Gastroesophageal sphincter (tissue), 3 donors: Measurements from ENCODE around the gene CCDC97.

Experiments used
- POLR2A ChIP-seq, 2 donors: fragments of 450-650 bp; IDR thresholded peaks; one replicate each; pipeline ENCODE4 v1.6.1; 2017; ENCODE audit warnings: antibody characterized with exemption in 2 of 2, mild to moderate bottlenecking in 2 of 2, moderate library complexity in 1 of 2
- POLR2AphosphoS5 ChIP-seq: sonication (generic); formaldehyde crosslinking; IDR thresholded peaks from one replicate; pipeline ENCODE4 v1.6.1; 2017; ENCODE audit warnings: antibody characterized with exemption
- TF ChIP-seq, protein P1 (sequence below), 4 experiments: fragments of 200-600 bp in 2 of 4; fragments of 450-650 bp in 2 of 4; sonication (generic) in 1 of 4; IDR thresholded peaks; one replicate each; pipeline ENCODE4 v1.5.1; 2017 to 2019; ENCODE audit warnings: antibody characterized with exemption in 4 of 4, mild to moderate bottlenecking in 2 of 4, moderate library complexity in 2 of 4

DNA sequence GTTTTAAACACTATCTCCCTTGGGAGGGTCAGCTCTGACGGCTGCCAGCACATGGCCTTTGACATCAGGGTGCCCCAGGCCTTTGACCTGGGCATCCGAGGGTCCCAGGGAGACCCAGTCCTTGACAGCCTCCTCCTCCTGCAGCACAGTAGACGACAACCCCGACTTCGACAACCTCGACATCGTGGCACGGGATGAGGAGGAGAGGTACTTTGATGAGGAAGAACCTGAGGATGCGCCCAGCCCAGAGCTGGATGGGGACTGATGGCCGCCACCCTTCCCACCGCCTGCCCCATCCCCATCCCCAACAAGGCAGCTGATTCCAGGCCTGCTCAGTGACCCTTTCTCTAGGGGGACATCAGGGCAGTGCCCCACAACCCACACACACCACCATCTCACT lies 12.5 kb downstream of the CCDC97 start:
- TF ChIP-seq, protein P1, sequence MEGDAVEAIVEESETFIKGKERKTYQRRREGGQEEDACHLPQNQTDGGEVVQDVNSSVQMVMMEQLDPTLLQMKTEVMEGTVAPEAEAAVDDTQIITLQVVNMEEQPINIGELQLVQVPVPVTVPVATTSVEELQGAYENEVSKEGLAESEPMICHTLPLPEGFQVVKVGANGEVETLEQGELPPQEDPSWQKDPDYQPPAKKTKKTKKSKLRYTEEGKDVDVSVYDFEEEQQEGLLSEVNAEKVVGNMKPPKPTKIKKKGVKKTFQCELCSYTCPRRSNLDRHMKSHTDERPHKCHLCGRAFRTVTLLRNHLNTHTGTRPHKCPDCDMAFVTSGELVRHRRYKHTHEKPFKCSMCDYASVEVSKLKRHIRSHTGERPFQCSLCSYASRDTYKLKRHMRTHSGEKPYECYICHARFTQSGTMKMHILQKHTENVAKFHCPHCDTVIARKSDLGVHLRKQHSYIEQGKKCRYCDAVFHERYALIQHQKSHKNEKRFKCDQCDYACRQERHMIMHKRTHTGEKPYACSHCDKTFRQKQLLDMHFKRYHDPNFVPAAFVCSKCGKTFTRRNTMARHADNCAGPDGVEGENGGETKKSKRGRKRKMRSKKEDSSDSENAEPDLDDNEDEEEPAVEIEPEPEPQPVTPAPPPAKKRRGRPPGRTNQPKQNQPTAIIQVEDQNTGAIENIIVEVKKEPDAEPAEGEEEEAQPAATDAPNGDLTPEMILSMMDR (IDR thresholded peaks at IDR 0.05) = no peak
- no peak for TF ChIP-seq POLR2A (IDR thresholded peaks at IDR 0.05)
- TF ChIP-seq POLR2AphosphoS5 = no peak
